SK-N-MC (cell line): ENCODE results near the gene MOB4.

ENCODE experiments used
- EZH2 ChIP-seq: fragments of 200-600 bp; sonication (generic); IDR thresholded peaks from one replicate; pipeline ENCODE4 v1.6.1; 2017; ENCODE audit warnings: antibody characterized with exemption
- POLR2AphosphoS5 ChIP-seq: IDR thresholded peaks from 2 replicates; pipeline ENCODE4 v1.6.1; 2012; ENCODE audit warnings: mild to moderate bottlenecking, low read depth, low read length, borderline replicate concordance

- no peak for TF ChIP-seq EZH2
- no peak for TF ChIP-seq POLR2AphosphoS5
Observed at GRCh38 chr2:197500503-197501131, 15.2 kb upstream of the MOB4 start.
